Peyer's patch (tissue), 4 donors: ENCODE measurements around the gene AAR2. TPM values are rescaled to one million over a fixed set of nuclear protein-coding genes. Genes with fewer than 3 reads are reported as not detected.

Experiments used
- DNase-seq, 3 donors: peaks; one replicate each; pipeline ENCODE4 v3.0.0-alpha.2; 2017 to 2019
- H3K27ac ChIP-seq, 4 donors: fragments of 200-600 bp; sonication (generic); one replicate each; pipeline ENCODE4 v1.5.1; 2016 to 2019
- H3K27me3 ChIP-seq, 2 donors: fragments of 200-600 bp; sonication (generic); one replicate each; pipeline ENCODE4 v1.5.1; 2019
- H3K36me3 ChIP-seq, 3 donors: fragments of 200-600 bp; sonication (generic); one replicate each; pipeline ENCODE4 v1.5.1; 2016 to 2019
- H3K4me1 ChIP-seq, 4 donors: fragments of 200-600 bp; sonication (generic); one replicate each; pipeline ENCODE4 v1.5.1; 2016 to 2019
- H3K4me3 ChIP-seq, 4 donors: fragments of 200-600 bp; sonication (generic); 1 replicate in 3 of 4; 2 replicates in 1 of 4; pipeline ENCODE4 v1.5.1; 2016 to 2019; ENCODE audit warnings: mild to moderate bottlenecking in 1 of 4
- H3K9me3 ChIP-seq, 4 donors: fragments of 200-600 bp; sonication (generic); one replicate each; pipeline ENCODE4 v1.5.1; 2016 to 2019; ENCODE audit warnings: mild to moderate bottlenecking in 1 of 4
- POLR2A ChIP-seq, 2 donors: fragments of 450-650 bp; IDR thresholded peaks; one replicate each; pipeline ENCODE4 v1.5.1; 2017; ENCODE audit warnings: antibody characterized with exemption in 2 of 2, mild to moderate bottlenecking in 2 of 2, moderate library complexity in 2 of 2
- total RNA-seq, 4 donors: library from RNA; depleted of rRNA; stranded (reverse); fragments of >200 nt; gene quantifications; one replicate each; pipeline ENCODE4 v1.1.0, GENCODE V29; 2016
- TF ChIP-seq, protein P1 (sequence below), 6 experiments: fragments of 450-650 bp in 4 of 6; fragments of 200-600 bp in 2 of 6; sonication (generic) in 1 of 6; IDR thresholded peaks; one replicate each; pipeline ENCODE4 v1.5.1; 2017 to 2019; ENCODE audit warnings: antibody characterized with exemption in 6 of 6, mild to moderate bottlenecking in 3 of 6, moderate library complexity in 1 of 6

AAR2 gene
- total RNA-seq, 4 donors from 2014 or later: 17.3 to 30.3 (median 29.5) TPM

GRCh38 chr20:36274181-36274841 is 38.0 kb downstream of the AAR2 start:
- Histone ChIP-seq H3K9me3 (no peaks in the 10 kb centered on the region), H3K27ac (no peak overlapping the region), H3K27me3 (no peaks in the 10 kb centered on the region), H3K4me3 (no peak overlapping the region), H3K4me1 (no peaks in the 10 kb centered on the region), H3K36me3 (no peaks in the 10 kb centered on the region)
- no peak for TF ChIP-seq POLR2A (IDR thresholded peaks at IDR 0.05)
- TF ChIP-seq, protein P1, sequence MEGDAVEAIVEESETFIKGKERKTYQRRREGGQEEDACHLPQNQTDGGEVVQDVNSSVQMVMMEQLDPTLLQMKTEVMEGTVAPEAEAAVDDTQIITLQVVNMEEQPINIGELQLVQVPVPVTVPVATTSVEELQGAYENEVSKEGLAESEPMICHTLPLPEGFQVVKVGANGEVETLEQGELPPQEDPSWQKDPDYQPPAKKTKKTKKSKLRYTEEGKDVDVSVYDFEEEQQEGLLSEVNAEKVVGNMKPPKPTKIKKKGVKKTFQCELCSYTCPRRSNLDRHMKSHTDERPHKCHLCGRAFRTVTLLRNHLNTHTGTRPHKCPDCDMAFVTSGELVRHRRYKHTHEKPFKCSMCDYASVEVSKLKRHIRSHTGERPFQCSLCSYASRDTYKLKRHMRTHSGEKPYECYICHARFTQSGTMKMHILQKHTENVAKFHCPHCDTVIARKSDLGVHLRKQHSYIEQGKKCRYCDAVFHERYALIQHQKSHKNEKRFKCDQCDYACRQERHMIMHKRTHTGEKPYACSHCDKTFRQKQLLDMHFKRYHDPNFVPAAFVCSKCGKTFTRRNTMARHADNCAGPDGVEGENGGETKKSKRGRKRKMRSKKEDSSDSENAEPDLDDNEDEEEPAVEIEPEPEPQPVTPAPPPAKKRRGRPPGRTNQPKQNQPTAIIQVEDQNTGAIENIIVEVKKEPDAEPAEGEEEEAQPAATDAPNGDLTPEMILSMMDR (IDR thresholded peaks at IDR 0.05): no peak
- no peak for DNase-seq

DNA sequence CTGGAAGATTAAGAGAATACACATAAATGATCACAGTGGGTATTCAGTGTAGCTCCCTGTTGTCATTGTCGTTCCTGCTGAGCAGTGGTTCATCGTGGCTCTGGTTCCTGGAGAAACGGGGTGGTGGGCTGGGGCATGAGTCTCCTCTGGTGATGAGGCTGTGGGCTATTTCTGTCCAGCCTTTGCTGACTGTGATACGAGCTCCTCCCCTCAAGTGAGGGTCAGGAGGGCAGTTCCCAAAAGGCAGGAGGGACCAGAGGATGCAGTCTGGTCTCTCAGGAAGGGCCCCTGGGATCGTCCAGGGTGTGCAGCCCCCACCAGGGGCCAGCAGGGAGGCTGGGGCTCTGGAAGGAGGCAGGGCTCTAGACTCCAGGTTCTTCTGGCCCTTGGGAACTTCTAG is 38.7 kb downstream of the AAR2 start:
- H3K27me3 ChIP-seq: no peaks in the 10 kb centered on the region
- no peak for DNase-seq
- no peak overlapping the region for H3K4me3 ChIP-seq
- H3K36me3 ChIP-seq: no peaks in the 10 kb centered on the region
- H3K9me3 ChIP-seq: no peaks in the 10 kb centered on the region
- TF ChIP-seq, protein P1 (IDR thresholded peaks at IDR 0.05): no peak
- no peak for TF ChIP-seq POLR2A (IDR thresholded peaks at IDR 0.05)
- no peaks in the 10 kb centered on the region for H3K4me1 ChIP-seq
- H3K27ac ChIP-seq: no peak overlapping the region

DNA sequence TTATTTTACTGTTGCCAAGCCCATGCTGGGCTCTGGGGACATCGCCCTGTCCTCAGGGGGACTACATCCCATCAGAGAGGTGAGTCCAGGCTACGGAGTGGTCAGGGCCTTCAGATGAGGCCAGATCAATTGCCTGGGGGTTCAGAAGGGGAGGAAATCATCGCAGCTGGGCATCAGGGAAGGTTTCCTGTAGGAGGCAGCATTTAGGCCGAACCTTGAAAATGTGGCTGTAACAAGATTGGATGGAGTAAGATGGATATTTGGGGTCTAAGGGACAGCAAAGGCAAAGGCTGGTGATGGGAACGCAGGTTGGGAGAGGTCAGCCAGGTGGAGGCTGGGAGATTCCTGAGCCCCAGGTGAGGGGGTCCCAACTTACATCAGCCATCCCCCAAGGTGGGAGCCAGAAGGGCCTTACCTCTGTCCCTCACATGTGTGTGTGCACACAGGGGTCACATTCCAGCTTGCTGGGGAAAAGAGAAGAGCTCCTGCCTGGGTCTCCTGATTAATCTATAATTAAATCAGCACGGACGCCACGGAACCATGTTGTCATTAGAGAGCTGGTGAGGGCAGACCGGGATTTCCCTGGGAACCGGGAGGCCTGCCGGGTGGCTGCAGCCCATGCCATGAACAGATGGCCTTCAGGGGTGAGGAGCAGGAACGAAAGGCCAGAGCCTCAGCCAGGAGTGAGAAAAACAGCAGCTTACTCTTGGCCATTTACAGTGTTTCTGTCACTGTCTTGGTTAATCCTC is 39.3 kb downstream of the AAR2 start:
- DNase-seq: no peak
- H3K9me3 ChIP-seq: no peaks in the 10 kb centered on the region
- H3K27me3 ChIP-seq: no peaks in the 10 kb centered on the region
- H3K27ac ChIP-seq: no peak overlapping the region
- TF ChIP-seq, protein P1 (IDR thresholded peaks at IDR 0.05): no peak
- TF ChIP-seq POLR2A (IDR thresholded peaks at IDR 0.05): no peak
- H3K36me3 ChIP-seq: no peaks in the 10 kb centered on the region
- H3K4me3 ChIP-seq: no peak overlapping the region
- H3K4me1 ChIP-seq: no peaks in the 10 kb centered on the region

GRCh38 chr20:36277546-36277945 is 41.3 kb downstream of the AAR2 start:
- TF ChIP-seq, protein P1 (IDR thresholded peaks at IDR 0.05): no peak
- TF ChIP-seq POLR2A (IDR thresholded peaks at IDR 0.05): no peak
- H3K4me3 ChIP-seq: no peak overlapping the region
- no peaks in the 10 kb centered on the region for H3K4me1 ChIP-seq
- H3K27ac ChIP-seq: no peak overlapping the region
- H3K9me3 ChIP-seq: no peaks in the 10 kb centered on the region
- no peaks in the 10 kb centered on the region for H3K36me3 ChIP-seq
- no peak for DNase-seq
- no peaks in the 10 kb centered on the region for H3K27me3 ChIP-seq

DNA sequence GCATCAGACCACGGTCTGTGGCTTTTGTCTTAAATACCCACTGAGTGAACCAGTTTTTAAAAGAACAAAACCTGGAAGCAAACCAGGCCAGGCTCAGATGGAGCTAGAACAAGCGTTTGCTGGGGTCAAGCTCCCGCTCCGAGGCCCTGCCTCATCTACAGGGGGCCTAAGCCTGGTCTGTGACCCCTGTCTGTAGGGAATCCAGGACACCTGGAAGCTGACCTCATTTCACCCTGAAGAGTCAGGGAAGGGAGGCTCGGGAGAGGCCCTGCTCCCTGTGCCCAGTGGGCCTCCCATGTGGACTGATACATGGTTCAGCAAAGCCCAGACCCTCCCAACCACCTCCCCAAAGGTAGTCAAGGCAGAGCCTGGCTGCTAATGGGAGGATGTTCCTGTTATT is 43.1 kb downstream of the AAR2 start:
- no peaks in the 10 kb centered on the region for H3K27me3 ChIP-seq
- H3K9me3 ChIP-seq: no peaks in the 10 kb centered on the region
- no peaks in the 10 kb centered on the region for H3K36me3 ChIP-seq
- no peak for DNase-seq
- no peak for TF ChIP-seq POLR2A (IDR thresholded peaks at IDR 0.05)
- TF ChIP-seq, protein P1 (IDR thresholded peaks at IDR 0.05): no peak
- H3K27ac ChIP-seq: no peak overlapping the region
- H3K4me3 ChIP-seq: no peak overlapping the region
- no peaks in the 10 kb centered on the region for H3K4me1 ChIP-seq
